CD14-positive monocyte (primary cell): ENCODE results near the gene PTMS. TPM values are rescaled to one million over a fixed set of nuclear protein-coding genes. Genes with fewer than 3 reads are reported as not detected.

Experiments used
- DNase-seq, 3 donors: peaks; one replicate each; pipeline ENCODE4 v3.0.0-alpha.2; 2011 to 2022
- H2AFZ ChIP-seq: 2 replicates; pipeline ENCODE4 v1.6.0; 2012; ENCODE audit warnings: mild to moderate bottlenecking, low read depth, low read length, inconsistent platforms; ENCODE audit not compliant: insufficient read depth, poor library complexity, severe bottlenecking
- H3K27ac ChIP-seq, 2 donors: 1 replicate in 1 of 2; 2 replicates in 1 of 2; pipeline ENCODE4 v1.5.1; 2012 to 2013; ENCODE audit warnings: low read length in 2 of 2, control low read depth in 1 of 2, inconsistent platforms in 1 of 2, low read depth in 1 of 2, mild to moderate bottlenecking in 1 of 2
- H3K27me3 ChIP-seq, 2 donors: one replicate each; pipeline versions ENCODE4 v1.6.0 to v1.6.1; 2011 to 2013; ENCODE audit warnings: low read length in 2 of 2; ENCODE audit not compliant: control insufficient read depth in 2 of 2, insufficient read depth in 2 of 2
- H3K36me3 ChIP-seq, 2 donors: replicated peaks in 1 of 2; 1 replicate in 1 of 2; 2 replicates in 1 of 2; pipeline versions ENCODE4 v1.5.1 to v1.6.1; 2012 to 2013; ENCODE audit warnings: low read length in 2 of 2, control low read depth in 1 of 2, inconsistent platforms in 1 of 2, mild to moderate bottlenecking in 1 of 2; ENCODE audit not compliant: insufficient read depth in 2 of 2, control insufficient read depth in 1 of 2
- H3K4me1 ChIP-seq, 2 donors: 1 replicate in 1 of 2; 2 replicates in 1 of 2; pipeline versions ENCODE4 v1.5.1 to v1.6.1; 2012 to 2013; ENCODE audit warnings: low read length in 2 of 2, control low read depth in 1 of 2, inconsistent platforms in 1 of 2, mild to moderate bottlenecking in 1 of 2, moderate library complexity in 1 of 2; ENCODE audit not compliant: insufficient read depth in 2 of 2, control insufficient read depth in 1 of 2
- H3K4me2 ChIP-seq: replicated peaks from 2 replicates; pipeline ENCODE3; 2012; ENCODE audit warnings: low read length, moderate library complexity, mild to moderate bottlenecking; ENCODE audit not compliant: poor library complexity, severe bottlenecking; ENCODE audit errors: extremely low read depth
- H3K4me3 ChIP-seq, 3 experiments: fragments of 200-600 bp in 1 of 3; sonication (generic) in 1 of 3; replicated peaks in 1 of 3; 1 replicate in 2 of 3; 2 replicates in 1 of 3; pipeline ENCODE4 v1.5.1; 2011 to 2013; ENCODE audit warnings: low read length in 3 of 3, mild to moderate bottlenecking in 3 of 3, control low read depth in 2 of 3, low read depth in 2 of 3, inconsistent platforms in 1 of 3, moderate library complexity in 1 of 3
- H3K79me2 ChIP-seq: 2 replicates; pipeline ENCODE4 v1.6.0; 2012; ENCODE audit warnings: mild to moderate bottlenecking, control low read depth, inconsistent platforms, low read length, moderate library complexity; ENCODE audit not compliant: insufficient read depth
- H3K9ac ChIP-seq: 2 replicates; pipeline ENCODE4 v1.6.0; 2017; ENCODE audit warnings: low read length, mild to moderate bottlenecking; ENCODE audit not compliant: insufficient read depth, poor library complexity, severe bottlenecking
- H3K9me3 ChIP-seq, 2 donors: replicated peaks in 1 of 2; 1 replicate in 1 of 2; 2 replicates in 1 of 2; pipeline versions ENCODE4 v1.5.1 to v1.6.1; 2012 to 2013; ENCODE audit warnings: low read length in 2 of 2, control low read depth in 1 of 2; ENCODE audit not compliant: control insufficient read depth in 1 of 2, insufficient read depth in 1 of 2
- H4K20me1 ChIP-seq: 2 replicates; pipeline ENCODE4 v1.6.0; 2012; ENCODE audit warnings: mild to moderate bottlenecking, low read length, control low read depth, moderate library complexity; ENCODE audit not compliant: insufficient read depth
- H3K27ac Mint-ChIP-seq, 7 donors: one replicate each; pipeline ENCODE4 v1.8.0; 2020; ENCODE audit warnings: mild to moderate bottlenecking in 7 of 7, mixed read lengths in 7 of 7, moderate library complexity in 6 of 7, inconsistent platforms in 2 of 7
- H3K27me3 Mint-ChIP-seq, 3 donors: one replicate each; pipeline ENCODE4 v1.8.0; 2021 to 2022; ENCODE audit warnings: low read depth in 3 of 3, mild to moderate bottlenecking in 3 of 3, mixed read lengths in 3 of 3, moderate library complexity in 3 of 3, inconsistent platforms in 1 of 3
- H3K36me3 Mint-ChIP-seq, 2 donors: one replicate each; pipeline ENCODE4 v1.8.0; 2020; ENCODE audit warnings: mixed read lengths in 2 of 2, inconsistent platforms in 1 of 2, mild to moderate bottlenecking in 1 of 2
- H3K4me1 Mint-ChIP-seq: one replicate; pipeline ENCODE4 v1.8.0; 2020; ENCODE audit warnings: mild to moderate bottlenecking, mixed read lengths
- H3K4me3 Mint-ChIP-seq, 2 donors: one replicate each; pipeline ENCODE4 v1.8.0; 2020; ENCODE audit warnings: mild to moderate bottlenecking in 2 of 2, mixed read lengths in 2 of 2, moderate library complexity in 1 of 2
- H3K9me3 Mint-ChIP-seq, 7 donors: one replicate each; pipeline ENCODE4 v1.8.0; 2020 to 2022; ENCODE audit warnings: mixed read lengths in 7 of 7, mild to moderate bottlenecking in 6 of 7, moderate library complexity in 6 of 7, inconsistent platforms in 2 of 7
- WGBS: methylation state at CpG from one replicate; pipeline ENCODE4 v1.1.5; 2013; ENCODE audit warnings: missing lambda C conversion rate; ENCODE audit not compliant: insufficient coverage; 5-methylcytosine and 5-hydroxymethylcytosine counted together
- intact Hi-C, 2 donors: fragments of 100-400 bp; cut with micrococcal nuclease; formaldehyde crosslinking; loops; one replicate each; pipeline versions ENCODE4 v1.15.0 to v1.15.1; 2023
- polyA plus RNA-seq, 3 donors: library from polyadenylated mRNA; depleted of rRNA in 1 of 3; unstranded in 2 of 3; stranded (reverse) in 1 of 3; fragments of 300-500 nt in 2 of 3; fragments of >200 nt in 1 of 3; fragmentation: Illumina TruSeq in 2 of 3; gene quantifications; 1 replicate in 2 of 3; 2 replicates in 1 of 3; pipeline ENCODE4 v1.2.3, GENCODE V29; 2012 to 2021
- TF ChIP-seq, protein P1 (sequence below): fragments of 200-600 bp; IDR thresholded peaks from one replicate; pipeline ENCODE4 v1.8.0; 2022; ENCODE audit warnings: antibody characterized with exemption, mild to moderate bottlenecking

Gene PTMS
- polyA plus RNA-seq, 3 donors: 2.4 to 9.7 (median 2.6) TPM

DNA sequence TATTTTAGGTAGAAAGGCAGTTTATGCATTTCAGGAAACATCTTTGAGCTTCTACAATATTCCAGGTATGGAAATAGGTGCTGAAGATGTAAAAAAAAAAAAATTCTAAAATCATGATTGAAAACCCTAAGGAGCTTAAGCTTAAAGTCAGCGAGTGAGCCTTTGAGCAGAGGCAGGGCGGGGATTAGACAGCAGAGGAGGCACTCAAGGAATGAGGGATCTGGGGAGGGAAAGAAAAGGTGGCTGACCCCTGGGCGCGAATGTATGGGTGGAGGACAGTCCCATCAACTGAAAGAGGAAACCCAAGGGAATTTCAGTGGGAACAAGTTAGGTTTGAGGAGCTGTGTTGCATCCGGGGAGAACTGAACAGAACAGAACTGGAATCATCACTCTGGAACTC is 6.4 kb upstream of the PTMS start:
- Histone ChIP-seq H3K27me3 (peaks cover 2 to 15% of the 10 kb centered on the region in 2 donors), H3K9ac (no peak overlapping the region), H3K27ac (no peak overlapping the region), H3K4me1 (peaks cover 18 to 19% of the 10 kb centered on the region in 2 donors), H4K20me1 (no peaks in the 10 kb centered on the region), H2AFZ (no peak overlapping the region), H3K4me2 (no peak overlapping the region), H3K9me3 (no peaks in the 10 kb centered on the region), H3K36me3 (no peaks in the 10 kb centered on the region), H3K4me3 (no peak overlapping the region), H3K79me2 (no peaks in the 10 kb centered on the region)
- DNase-seq: no peak
- Mint-ChIP-seq H3K36me3 (peaks cover 0 to 2% of the 10 kb centered on the region in 2 donors), H3K4me1 (peaks cover 19% of the 10 kb centered on the region), H3K4me3 (no peak overlapping the region), H3K9me3 (peaks cover 0 to 2% (median 0%) of the 10 kb centered on the region in 7 donors), H3K27me3 (peaks cover 19 to 26% (median 26%) of the 10 kb centered on the region in 3 donors), H3K27ac (no peak overlapping the region)
- WGBS: 98% methylated on average over 5 of the region's 5 CpGs
- TF ChIP-seq, protein P1, sequence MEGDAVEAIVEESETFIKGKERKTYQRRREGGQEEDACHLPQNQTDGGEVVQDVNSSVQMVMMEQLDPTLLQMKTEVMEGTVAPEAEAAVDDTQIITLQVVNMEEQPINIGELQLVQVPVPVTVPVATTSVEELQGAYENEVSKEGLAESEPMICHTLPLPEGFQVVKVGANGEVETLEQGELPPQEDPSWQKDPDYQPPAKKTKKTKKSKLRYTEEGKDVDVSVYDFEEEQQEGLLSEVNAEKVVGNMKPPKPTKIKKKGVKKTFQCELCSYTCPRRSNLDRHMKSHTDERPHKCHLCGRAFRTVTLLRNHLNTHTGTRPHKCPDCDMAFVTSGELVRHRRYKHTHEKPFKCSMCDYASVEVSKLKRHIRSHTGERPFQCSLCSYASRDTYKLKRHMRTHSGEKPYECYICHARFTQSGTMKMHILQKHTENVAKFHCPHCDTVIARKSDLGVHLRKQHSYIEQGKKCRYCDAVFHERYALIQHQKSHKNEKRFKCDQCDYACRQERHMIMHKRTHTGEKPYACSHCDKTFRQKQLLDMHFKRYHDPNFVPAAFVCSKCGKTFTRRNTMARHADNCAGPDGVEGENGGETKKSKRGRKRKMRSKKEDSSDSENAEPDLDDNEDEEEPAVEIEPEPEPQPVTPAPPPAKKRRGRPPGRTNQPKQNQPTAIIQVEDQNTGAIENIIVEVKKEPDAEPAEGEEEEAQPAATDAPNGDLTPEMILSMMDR: no peak
- intact Hi-C loops: no loop called here

DNA sequence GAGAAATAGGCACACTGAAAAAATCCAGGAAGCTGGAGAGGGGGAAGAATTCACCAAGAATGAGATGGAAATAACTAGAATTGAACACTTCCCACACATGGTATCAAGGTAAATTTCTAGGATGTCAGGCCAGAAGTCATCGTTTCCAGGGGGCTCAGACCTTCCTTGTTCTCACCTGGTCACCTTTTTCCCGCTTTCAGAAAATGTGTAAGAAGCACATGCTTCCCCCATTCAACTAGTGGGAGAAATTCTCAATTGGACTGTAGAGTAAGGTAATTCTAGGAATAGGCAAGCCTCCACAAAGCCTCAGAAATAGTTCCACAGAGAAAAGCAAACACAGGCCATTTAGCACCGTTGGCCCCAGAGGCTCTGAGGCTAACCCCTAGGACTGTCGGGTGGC is 2.8 kb upstream of the PTMS start:
- Histone ChIP-seq H2AFZ (no peak overlapping the region), H3K9ac (no peak overlapping the region), H4K20me1 (no peaks in the 10 kb centered on the region), H3K27ac (no peak overlapping the region), H3K4me2 (no peak overlapping the region), H3K9me3 (no peaks in the 10 kb centered on the region), H3K36me3 (no peaks in the 10 kb centered on the region), H3K4me1 (peaks cover 36 to 43% of the 10 kb centered on the region in 2 donors), H3K79me2 (no peaks in the 10 kb centered on the region), H3K27me3 (peaks cover 19 to 42% of the 10 kb centered on the region in 2 donors), H3K4me3 (no peak overlapping the region)
- Mint-ChIP-seq H3K27me3 (peaks cover 40 to 51% (median 51%) of the 10 kb centered on the region in 3 donors), H3K4me1 (peaks cover 39% of the 10 kb centered on the region), H3K4me3 (peak overlapping the region in 1 of 2 donors; percentile 35), H3K9me3 (peaks cover 0 to 9% (median 4%) of the 10 kb centered on the region in 7 donors), H3K36me3 (peaks cover 4 to 15% of the 10 kb centered on the region in 2 donors), H3K27ac (no peak overlapping the region)
- TF ChIP-seq, protein P1: no peak
- WGBS: 73% methylated on average over 3 of the region's 4 CpGs
- intact Hi-C loops: no loop called here
- no peak for DNase-seq
